HG02571 (cell line): ENCODE results near the gene RNF8.
"Not testable (repeated sequence)": the region's sequence is repeated elsewhere in the genome, so short reads cannot be mapped to it uniquely, and the experiment has no call there.

Source experiments
- ATAC-seq: cut with Tn5 transposase; IDR thresholded peaks from one replicate; pipeline ENCODE4 v1.9.1; 2021; ENCODE audit warnings: mild to moderate bottlenecking, moderate library complexity; ENCODE audit not compliant: unreplicated experiment

Gene RNF8

GRCh38 chr6:37442416-37443215, 88.8 kb downstream of the RNF8 start:
- ATAC-seq = no peak

DNA sequence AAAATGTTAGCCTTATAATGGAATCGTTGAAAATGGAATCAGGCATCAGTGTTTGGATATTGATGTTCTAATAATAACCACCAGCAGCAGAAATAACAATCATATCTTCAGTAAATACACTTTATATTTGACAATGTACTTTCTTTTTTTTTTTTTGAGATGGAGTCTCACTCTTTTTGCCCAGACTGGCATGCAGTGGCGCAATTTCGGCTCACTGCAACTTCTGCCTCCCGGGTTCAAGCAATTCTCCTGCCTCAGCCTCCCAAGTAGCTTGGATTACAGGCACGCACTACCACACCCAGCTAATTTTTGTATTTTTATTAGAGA, 89.4 kb downstream of the RNF8 start:
- not testable (repeated sequence) for ATAC-seq
